ENCODE data around the gene ABLIM1.

GRCh38 chr10:114445332-114445731 lies 212.7 kb downstream of the ABLIM1 start:
- TF ChIP-seq GATA2 (IDR thresholded peaks at IDR 0.05; ENCODE audit: low read depth, low read length): no peak
- no peak for TF ChIP-seq GATA3 (IDR thresholded peaks at IDR 0.05; ENCODE audit: low read depth, low read length)
